Stimulated activated CD4-positive, alpha-beta T cell treated with anti-CD3 and anti-CD28 coated beads, Interleukin-12 subunit alpha, Interleukin-12 subunit beta, amount 100 ng/mL, for 48 hours (primary cell): ENCODE results near the gene TMEM203.

Experiments used
- DNase-seq, 3 donors: peaks; one replicate each; pipeline ENCODE4 v3.0.0-alpha.2; 2020; ENCODE audit warnings: low read depth in 2 of 3, low spot score in 1 of 3

The TMEM203 gene

GRCh38 chr9:137198051-137198901 is 7.2 kb downstream of the TMEM203 start:
- no peak for DNase-seq

GRCh38 chr9:137195525-137196220 is 9.8 kb downstream of the TMEM203 start:
- DNase-seq = no peak

- no peak for DNase-seq
Observed at GRCh38 chr9:137194909-137195308, 10.5 kb downstream of the TMEM203 start.

GRCh38 chr9:137194388-137194787 is 11.1 kb downstream of the TMEM203 start:
- DNase-seq = no peak

GRCh38 chr9:137193771-137194170 is 11.7 kb downstream of the TMEM203 start:
- DNase-seq = no peak

GRCh38 chr9:137192859-137193258 is 12.6 kb downstream of the TMEM203 start:
- no peak for DNase-seq

- DNase-seq = no peak
Observed at GRCh38 chr9:137192448-137192780, 13.0 kb downstream of the TMEM203 start.

- no peak for DNase-seq
Observed at GRCh38 chr9:137191691-137192447, 13.6 kb downstream of the TMEM203 start.

- DNase-seq = no peak
Observed at GRCh38 chr9:137191245-137191644, 14.2 kb downstream of the TMEM203 start.

GRCh38 chr9:137190315-137190856 is 15.1 kb downstream of the TMEM203 start:
- no peak for DNase-seq

GRCh38 chr9:137189297-137190295 is 15.9 kb downstream of the TMEM203 start:
- no peak for DNase-seq

GRCh38 chr9:137188490-137189296 is 16.8 kb downstream of the TMEM203 start, which contains the start of the genes ANAPC2 and SSNA1:
ANAPC2 (minus strand) TSS chr9:137188560; CDS start chr9:137188532, 28 bp downstream.
SSNA1 (plus strand) TSS chr9:137188676; CDS start chr9:137188727, 51 bp downstream.
- peak; percentile 84 to 89 (median 89) for DNase-seq

- no peak for DNase-seq
Observed at GRCh38 chr9:137188086-137188489, 17.4 kb downstream of the TMEM203 start.

- DNase-seq = no peak
Observed at GRCh38 chr9:137187386-137187785, 18.1 kb downstream of the TMEM203 start.

- DNase-seq = no peak
Observed at GRCh38 chr9:137186385-137186784, 19.1 kb downstream of the TMEM203 start.

- DNase-seq = no peak
Observed at GRCh38 chr9:137185921-137186320, 19.5 kb downstream of the TMEM203 start.

- no peak for DNase-seq
Observed at GRCh38 chr9:137184881-137185660, 20.4 kb downstream of the TMEM203 start.

GRCh38 chr9:137183980-137184595 is 21.4 kb downstream of the TMEM203 start:
- DNase-seq = no peak
